COLO668 (cell line): ENCODE measurements around the gene NR4A1.

ENCODE experiments used
- DNase-seq: peaks from one replicate; lab custom pipeline; 2025; ENCODE audit not compliant: unreplicated experiment; lab: John Stamatoyannopoulos, UW

NR4A1 gene

GRCh38 chr12:52076811-52077210, 25.6 kb downstream of the NR4A1 start:
- no peak for DNase-seq

DNA sequence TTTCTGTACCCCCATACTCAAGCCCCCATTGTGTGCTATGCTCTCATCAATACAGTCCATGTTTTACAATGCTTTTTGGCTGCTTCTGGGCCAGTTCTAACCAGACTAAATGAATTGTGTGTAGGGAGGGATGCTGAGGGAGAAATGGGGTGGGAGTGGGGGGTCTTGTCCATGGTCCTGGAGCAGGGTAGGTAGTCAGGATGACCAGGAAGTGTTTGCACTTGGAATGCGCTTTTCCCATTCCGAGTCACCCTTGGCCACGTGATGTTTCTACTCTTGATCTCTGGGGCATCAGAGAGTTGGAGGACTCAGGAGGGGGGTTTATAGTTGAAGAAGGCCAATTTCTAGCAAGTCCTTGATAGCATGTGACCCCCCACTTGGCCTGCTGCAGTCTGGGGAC, 27.0 kb downstream of the NR4A1 start:
- DNase-seq, result no peak

DNA sequence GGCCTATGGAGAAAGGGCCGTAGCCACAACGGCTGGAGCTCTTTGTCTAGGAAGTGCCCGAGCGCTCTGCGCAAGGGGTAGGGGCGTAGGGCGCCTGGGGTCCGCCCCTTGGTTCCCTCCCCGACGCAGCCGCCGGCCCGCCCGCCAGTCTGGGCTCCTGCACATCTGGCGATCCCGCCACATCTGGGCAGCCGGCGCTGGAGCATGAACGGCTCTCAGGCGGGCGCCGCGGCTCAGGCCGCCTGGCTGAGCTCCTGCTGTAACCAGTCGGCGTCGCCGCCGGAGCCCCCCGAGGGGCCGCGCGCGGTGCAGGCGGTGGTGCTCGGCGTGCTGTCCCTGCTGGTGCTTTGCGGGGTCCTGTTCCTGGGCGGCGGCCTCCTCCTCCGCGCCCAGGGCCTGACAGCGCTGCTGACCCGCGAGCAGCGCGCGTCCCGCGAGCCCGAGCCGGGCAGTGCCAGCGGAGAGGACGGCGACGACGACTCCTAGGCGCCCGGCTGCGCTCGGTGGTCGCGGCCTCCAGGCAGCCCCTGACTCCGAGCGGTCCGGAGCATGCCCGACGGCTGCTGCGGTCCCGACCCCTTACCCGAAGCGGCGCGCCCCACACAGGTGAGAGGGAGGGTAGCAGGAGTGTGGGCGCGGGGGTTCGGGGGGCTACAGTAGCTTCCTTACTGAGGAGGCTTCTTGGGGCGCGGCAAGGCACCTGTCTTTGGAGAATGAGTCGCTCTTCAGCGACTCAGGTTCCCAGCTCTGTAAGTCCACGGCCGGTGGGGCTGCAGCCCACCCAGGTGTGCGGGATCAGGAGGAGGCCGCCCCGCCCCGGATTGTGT, 28.5 kb downstream of the NR4A1 start, which contains the start of gene SMIM41:
TSS of gene SMIM41 (plus strand) at position 129 of the 827 bp plus-strand sequence. CDS start at position 205, 76 bp downstream.
- DNase-seq, result no peak

DNA sequence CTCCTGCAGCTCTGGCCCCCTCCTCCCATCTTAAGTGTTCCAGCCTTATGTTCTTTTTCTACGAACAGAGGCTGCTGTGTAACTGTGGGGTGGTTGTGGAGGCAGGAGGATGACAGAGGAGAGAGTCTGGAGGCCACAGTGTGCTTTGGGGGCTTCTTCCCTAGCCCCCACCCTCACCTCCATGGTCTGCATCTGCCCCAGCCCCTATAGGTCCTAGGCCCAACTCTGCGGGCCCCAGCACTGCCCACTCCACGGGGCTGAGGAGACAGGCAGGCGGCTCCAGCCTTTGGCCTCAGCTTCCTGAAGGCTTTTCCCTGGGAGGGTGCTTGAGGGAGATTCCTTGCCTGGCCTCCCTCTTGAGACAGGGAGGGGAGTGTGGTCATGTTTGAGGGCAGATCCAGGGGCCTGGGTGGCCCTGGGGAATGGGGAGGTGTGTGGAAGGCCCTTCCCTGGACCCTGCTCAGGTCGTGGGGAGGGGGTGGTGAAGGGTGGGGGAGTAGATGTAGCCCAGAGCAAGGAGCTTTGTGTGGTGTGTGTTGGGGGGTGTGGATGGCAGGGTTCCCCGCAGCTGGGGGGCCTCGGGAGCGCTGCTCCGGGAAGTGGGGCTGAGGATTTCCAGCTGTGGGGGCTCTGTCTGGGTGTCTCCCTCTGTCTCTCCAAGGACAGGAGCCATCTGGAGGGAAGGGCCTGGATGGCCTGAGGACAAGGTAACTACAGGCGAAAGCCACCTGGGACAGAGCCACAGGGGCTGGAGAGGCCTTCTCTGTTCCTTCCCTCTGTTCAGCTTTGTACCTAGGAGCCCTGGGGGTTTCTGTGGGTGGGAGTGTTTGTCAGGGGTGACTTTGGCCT, 29.4 kb downstream of the NR4A1 start:
- DNase-seq, result peak; percentile 41

DNA sequence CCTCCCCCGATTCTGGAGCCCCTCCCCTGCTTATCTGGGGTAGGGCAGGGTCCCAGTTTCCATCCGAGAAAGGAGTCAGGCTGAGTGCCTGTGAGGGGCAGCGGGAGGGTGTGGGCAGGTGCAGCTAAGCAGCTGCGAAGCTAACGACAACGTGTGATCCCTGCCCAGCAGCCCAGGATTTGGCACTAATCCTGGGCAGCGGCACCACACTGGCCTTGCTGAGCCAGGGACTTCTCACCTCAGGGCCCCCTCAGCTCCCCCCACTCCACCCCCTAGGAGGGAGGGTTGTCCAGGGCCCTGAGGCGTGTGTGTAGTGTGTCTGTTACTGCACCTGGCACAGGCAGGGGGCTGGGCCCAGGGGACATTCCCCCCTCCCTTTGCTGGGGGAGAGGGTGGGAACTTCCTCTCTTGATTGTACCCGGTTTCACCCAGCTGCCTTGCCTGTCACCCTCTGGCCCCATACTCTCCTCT, 30.1 kb downstream of the NR4A1 start:
- peak; percentile 81 for DNase-seq

DNA sequence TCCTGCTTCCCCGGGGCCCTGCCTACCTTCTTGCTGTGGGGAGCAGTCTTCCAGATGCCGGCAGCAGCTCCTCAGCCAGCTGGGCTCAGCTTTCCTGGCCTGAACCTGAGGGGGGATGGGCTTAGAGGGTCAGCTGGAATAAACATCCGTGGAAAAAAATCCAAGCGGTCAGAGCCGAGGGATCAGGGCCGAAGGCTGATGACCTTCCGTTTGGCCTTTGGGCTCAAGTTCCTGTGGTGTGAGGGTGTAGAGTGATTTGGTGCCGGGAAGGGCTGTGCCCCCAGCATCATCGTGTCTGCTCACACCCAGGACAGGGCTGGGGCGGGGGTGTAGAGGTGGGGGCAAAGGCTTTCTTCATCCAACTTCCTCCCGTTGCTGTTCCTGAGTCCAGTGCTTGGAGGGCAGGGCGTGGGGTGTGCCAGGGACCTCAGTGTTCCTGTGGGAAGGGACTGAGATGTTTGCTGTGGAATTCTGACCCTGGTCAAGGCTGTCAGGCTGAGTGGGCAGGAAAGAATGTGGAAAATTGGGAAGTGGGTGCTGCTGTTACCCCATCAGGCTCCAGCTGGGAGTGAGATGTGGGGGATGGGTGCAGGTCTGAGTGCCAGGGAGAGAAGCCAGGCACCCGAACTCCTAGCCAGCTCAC, 30.9 kb downstream of the NR4A1 start:
- DNase-seq, result no peak

DNA sequence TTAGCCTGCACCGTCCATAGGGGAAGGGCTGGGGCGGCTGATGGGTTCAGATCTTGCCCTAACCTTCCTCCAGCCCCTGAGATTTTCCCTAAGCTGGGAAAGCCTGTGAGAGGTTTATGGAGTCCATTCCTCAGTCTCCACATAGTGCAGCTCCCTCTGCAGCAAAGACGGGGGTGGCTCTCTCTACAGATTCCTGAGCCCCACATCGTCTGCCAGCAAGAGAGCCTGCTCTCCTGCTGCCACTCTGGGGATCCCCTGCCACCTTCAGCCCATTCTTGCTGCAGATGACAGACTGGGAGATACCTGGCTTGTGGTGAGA, 31.4 kb downstream of the NR4A1 start:
- no peak for DNase-seq

DNA sequence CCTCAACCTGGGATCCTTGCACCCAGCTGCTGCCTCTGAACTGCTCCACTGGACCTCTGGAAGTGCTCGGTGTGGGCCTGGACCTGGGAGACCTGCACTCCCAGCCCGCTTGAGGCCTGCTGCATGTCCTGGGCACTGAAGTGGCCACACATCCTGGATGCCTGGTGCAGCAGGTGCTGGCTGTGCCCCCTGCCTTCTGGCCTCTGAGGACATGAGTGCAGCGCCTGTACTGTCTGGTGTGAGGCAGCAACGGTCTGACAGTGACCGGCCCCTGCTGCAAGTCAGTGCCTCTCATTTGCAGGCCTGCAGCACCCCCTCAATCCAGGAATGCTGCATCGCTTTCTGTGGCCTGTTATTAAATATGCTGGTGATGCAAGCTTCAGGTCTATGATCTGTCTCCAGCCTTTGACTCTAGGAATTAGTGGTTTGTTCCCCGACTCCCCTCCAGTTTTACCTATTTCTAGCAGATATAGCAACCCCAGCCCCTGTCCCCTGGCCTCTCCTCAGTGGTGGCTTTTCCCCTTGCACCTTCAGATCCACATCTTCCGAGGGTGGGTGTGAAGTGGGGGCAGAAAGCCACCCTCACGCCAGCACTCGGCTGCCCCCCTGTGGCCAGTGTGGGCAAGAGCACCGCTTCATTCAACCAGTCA, 31.9 kb downstream of the NR4A1 start:
- DNase-seq, result peak; percentile 49

- DNase-seq, result no peak
Measured at GRCh38 chr12:52083638-52083996, 32.4 kb downstream of the NR4A1 start.

GRCh38 chr12:52084491-52085231, 33.4 kb downstream of the NR4A1 start:
- DNase-seq, result no peak

DNA sequence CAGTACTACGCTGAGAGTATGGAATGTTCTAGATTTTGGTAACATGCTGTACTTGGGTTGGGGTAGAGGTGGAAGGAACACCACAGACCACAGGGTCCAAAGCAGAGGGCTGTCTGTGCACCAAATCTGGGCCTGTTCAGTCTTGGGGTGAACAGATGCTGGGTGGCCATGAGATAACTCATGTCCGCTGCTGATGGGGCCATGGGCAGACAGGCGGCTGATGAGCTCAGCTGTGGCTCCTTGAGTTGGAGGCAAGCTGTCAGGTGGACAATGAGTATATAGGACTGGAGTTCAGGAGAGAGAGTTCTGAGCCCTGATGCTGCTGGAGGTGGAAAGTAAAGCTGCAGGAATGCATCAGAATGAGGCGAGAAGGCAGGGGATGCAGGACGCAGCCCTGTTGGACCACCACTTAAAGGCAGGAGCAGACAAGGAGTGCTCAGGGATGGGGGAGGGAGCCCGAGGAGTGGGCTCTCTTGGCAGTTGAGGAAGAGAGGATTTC, 34.5 kb downstream of the NR4A1 start:
- DNase-seq, result no peak

- peak; percentile 42 for DNase-seq
Measured at GRCh38 chr12:52086366-52086765, 35.1 kb downstream of the NR4A1 start.

- no peak for DNase-seq
Measured at GRCh38 chr12:52086944-52087835, 35.9 kb downstream of the NR4A1 start.

- peak; percentile 6 for DNase-seq
Measured at GRCh38 chr12:52087961-52088820, 36.9 kb downstream of the NR4A1 start.

GRCh38 chr12:52089491-52089890, 38.2 kb downstream of the NR4A1 start:
- DNase-seq, result no peak

GRCh38 chr12:52090291-52090690, 39.0 kb downstream of the NR4A1 start:
- DNase-seq, result no peak

DNA sequence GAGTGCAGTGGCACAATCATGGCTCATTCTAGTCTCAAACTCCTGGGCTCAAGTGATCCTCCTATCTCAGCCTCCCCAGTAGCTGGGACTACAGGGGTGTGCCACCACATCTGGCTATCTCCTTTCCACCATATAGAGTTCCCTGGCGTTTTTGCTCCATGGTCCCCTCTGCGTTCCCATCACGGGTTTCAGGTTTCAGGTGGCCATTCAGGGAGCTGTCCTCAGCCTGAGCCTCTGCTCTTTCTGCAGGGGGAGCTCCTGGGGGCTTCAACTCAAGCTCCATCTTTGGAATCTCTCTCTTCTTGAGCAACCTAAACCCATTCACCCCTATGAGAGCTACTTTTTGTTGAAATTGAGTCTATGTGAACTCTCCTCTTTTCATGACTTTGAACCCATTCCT, 39.8 kb downstream of the NR4A1 start:
- DNase-seq, result no peak

GRCh38 chr12:52091869-52092268, 40.6 kb downstream of the NR4A1 start:
- DNase-seq, result no peak
